Colon (tissue), 2 donors: ENCODE data around the gene TMOD1.
"Not testable (repeated sequence)": the region's sequence is repeated elsewhere in the genome, so short reads cannot be mapped to it uniquely, and the experiment has no call there.

ENCODE experiments used
- FAIRE-seq: peaks from 2 replicates; lab custom pipeline; 2012; peaks lifted over from hg19 to GRCh38; lab: Jason Lieb, UNC
- donor health status: control.
- donor health status: control.

The TMOD1 gene

DNA sequence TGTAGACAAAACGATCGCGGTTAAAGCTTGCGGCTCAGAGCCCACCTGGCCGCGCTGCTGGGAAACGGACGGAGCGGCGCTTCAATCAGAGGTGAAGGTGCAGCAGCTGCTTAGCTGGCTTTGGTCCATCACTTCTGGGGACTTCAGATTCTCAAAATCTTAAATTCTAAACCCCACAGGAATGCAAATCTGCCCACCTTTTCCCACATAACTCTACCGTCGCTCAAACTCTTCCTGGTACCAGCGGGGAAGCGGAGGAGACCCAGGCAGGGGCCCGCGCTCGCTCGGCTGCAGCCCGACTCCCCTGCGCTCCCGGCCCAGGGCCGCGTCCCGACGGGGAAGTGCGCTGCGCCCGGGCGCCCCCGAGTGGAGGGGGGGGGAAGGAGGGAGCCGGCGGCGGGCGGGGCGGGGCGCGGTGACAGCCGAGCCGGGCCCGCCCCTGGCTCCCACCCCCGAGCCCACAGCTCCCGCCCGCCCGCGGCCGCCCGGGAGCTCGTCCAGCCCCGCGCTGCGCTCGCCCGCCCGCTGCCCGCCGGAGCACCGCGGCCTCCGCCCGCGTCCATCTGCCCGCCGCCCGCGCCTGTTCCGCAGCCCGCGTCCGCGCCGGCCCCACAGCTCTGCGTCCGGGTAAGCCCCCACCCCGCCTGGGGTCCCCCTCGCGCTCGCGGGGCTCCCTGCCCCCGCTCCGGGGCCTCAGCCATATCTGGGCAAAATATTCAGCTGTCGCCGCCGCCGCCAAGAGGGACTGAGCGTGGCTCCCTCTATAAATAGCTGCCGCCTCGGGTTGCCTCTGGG is at the start of gene TMOD1:
TSS of gene TMOD1 (plus strand) at position 490 of the 795 bp plus-strand sequence. CDS start 22,523 bp downstream, outside the sequence.
- no peak for FAIRE-seq

- FAIRE-seq = not testable (repeated sequence)
These were observed 47.9 kb upstream of the TMOD1 start for GRCh38 chr9:97453573-97453972.

GRCh38 chr9:97456841-97457240 is 44.6 kb upstream of the TMOD1 start:
- not testable (repeated sequence) for FAIRE-seq

DNA sequence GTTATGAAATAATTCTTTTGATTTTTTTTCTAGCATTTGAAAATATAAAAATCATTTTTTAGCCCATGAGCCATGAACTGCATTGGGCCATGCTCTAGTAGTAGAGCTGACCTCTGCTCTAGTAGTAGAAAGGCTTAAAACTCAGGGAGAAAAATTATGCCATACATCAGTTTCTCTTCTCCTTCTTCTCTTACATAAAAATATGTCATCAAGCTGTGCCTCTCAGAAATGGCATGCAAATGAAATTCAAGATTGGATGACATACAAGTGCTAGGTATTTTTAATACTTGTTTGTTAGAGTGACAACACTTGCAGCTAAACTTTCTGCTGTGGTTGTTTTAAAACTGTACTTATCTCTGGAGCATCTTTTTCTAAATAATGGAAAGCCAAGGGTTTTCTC is 42.1 kb upstream of the TMOD1 start:
- no peak for FAIRE-seq

- no peak for FAIRE-seq
These were observed 39.3 kb upstream of the TMOD1 start for GRCh38 chr9:97462159-97462558.

- FAIRE-seq = no peak
These were observed 38.6 kb upstream of the TMOD1 start for GRCh38 chr9:97462914-97463313.

GRCh38 chr9:97468658-97469448 is 32.6 kb upstream of the TMOD1 start:
- FAIRE-seq = no peak

DNA sequence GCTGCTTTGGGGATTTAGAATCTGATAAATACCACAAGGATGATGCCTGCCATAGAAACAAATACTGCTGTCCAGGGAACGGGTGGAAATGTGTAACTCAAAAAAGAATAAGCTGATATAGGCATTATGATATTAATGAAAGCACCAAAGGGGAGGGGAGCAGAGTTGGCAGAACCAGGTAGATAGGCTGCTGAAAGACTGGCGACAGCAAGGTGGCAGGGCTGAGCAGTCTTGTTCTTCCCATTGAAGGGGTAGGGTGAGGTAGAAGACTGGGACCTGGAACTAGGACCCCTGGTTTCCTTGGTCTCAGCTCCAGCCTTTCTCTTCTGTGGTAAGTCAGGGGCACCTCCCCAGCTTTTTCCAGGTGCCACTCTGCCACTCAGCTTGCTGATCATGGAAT is 31.4 kb upstream of the TMOD1 start:
- no peak for FAIRE-seq

DNA sequence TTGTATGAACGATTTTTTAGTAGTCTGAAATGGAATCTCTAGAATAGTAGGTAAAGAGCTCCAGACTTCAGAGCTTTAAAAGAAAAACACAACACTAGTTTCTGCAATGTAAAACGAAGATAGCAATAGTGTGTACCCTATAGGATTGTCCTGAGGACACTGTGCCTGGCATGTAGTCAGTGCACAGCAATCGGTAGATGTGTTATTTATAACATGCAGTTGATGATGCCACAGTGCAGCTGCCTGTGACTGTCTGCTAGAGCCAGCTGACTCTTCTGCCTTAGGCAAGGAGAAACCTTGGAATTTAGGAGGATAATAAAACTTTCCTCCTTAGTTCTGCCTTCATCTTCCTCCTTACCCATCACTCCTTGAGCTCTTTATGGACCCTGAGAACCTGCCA is 27.7 kb upstream of the TMOD1 start:
- no peak for FAIRE-seq

DNA sequence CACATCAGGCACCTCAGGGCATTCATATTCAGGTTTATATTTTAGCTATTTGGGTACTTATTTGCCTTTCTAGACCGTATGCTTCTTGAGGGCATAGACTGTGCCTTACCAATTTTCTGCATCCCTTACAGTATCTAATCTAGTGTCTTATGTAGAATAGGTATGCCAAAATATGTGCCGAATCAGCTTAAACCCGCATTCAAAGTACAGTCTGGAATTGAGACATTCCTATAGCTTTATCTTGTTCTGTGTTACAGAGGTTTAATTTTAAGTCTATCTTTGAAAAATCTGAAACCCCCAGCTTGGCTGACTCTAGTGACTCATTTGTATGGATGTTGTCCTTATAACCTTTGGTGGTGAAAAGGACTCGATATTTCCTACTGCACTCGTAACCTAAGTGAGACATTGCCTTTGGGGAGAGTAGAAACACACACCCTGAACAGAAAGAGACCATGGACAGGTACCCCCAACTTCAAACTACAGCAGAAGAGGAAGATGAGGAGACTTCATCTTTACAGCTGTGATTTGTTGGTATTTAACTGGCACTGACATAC is 27.0 kb upstream of the TMOD1 start:
- FAIRE-seq = no peak

DNA sequence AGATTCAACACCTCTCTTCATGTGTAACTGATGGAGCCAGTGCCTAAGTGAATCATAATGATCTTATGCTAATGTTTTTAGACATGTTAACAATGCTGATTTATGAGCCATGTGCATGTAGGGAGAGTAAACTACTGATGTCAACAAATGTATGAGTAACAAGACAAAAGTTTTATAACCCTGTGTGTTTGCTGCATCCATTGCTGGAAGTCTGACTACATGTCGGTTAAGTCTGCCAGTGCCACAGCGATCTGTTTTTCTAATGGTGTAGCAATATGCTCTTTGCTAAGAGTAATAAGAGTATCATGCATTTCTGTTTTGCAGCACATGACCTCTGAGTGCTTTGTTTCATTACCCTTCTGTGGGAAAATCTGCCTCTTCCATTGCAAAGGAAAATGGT is 26.4 kb upstream of the TMOD1 start:
- no peak for FAIRE-seq

- FAIRE-seq = no peak
These were observed 23.0 kb upstream of the TMOD1 start for GRCh38 chr9:97478301-97478981.

DNA sequence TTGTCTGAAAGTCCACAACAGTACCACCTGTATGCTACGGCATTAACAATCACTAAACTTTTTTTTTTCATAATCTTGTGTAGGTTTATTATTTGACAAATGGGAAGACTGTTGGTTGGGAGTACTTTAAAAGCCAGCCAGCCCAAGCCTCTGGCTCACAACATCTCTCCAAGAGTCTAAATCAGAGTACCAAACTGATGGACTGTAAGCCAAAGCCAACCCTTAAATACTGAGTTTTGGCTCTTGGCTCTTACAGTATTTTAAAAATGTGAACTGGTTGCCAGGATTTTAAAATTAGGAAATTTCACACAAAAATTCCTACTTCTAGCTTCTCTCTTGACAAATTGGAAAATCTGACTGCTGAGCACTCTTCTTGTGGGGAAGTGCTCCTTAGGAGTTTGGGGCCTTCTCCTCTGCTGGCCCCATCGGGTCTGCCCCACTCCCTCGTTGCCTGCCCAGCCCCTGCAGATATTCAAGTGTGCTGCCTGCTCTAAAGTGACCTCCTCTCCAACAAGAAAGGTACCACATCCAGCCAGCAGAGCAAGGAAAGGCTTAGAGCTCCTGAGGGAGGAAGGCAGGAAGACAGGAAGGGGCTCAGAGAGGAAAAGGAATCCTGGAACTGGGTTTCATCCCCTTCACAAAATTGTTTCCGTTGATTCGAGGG is 21.8 kb upstream of the TMOD1 start:
- no peak for FAIRE-seq

DNA sequence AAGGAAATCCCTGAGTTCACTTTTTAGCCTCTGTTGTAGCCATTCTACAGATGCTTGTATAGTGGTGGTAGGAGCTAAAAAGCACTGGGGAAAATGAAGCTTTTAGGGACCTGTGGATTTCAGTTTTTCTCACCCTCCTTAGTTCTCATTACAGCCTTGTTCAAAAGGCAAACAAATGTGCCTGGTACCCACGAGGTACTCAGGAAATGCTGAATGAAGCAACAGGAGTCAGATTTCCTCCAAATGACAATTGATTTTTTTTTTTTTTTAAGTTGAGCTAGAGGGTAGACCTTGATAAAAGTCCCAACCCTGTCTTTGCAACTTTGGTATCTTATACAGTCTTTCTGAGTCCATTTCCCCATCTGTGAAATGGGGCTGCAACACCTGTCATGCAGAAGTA is 21.3 kb upstream of the TMOD1 start:
- no peak for FAIRE-seq

DNA sequence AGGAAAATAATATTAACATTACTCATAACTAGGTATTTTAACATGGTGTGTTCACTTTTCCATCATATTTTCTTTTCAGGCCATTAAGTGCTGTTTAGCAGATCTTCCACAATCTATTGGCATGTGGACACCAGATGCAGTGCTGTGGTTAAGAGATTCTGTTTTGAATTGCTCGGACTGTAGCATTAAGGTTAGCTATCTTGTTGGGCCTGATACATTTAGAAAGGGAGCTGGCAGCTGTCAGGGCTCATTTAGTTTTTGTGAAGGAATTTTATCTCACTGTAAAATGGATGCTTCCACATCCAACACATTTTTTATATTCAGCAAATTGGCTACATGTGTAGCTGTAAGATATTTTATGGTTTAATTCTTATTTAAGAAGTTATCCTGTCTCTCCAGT is 20.7 kb upstream of the TMOD1 start:
- FAIRE-seq = no peak

DNA sequence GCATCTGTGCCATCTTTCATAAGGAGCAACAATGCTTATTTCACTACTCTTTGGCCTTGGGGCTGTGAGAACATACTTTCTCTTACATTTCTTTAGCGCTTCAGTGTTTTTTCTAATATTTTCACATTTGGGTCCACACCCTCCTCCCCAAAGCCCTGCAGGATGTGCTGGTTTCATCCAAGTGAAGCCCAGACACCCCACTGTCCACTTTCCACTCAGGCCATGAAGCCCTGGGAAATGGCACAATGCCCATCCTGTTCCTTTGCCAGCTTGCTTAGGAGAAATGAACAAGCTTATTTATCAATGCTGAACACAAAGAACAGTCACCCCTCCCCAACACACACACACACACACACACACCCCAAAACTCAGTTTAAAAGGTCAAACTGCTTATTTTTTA is 17.3 kb upstream of the TMOD1 start:
- no peak for FAIRE-seq

- FAIRE-seq = no peak
These were observed 14.4 kb upstream of the TMOD1 start for GRCh38 chr9:97487107-97487506.

- FAIRE-seq = no peak
These were observed 13.6 kb upstream of the TMOD1 start for GRCh38 chr9:97487861-97488260.

- no peak for FAIRE-seq
These were observed 10.1 kb upstream of the TMOD1 start for GRCh38 chr9:97491216-97491999.

GRCh38 chr9:97497558-97498375 is 3.7 kb upstream of the TMOD1 start:
- not testable (repeated sequence) for FAIRE-seq
